Hepatocyte (in vitro differentiated cells): ENCODE measurements around the gene SGMS1. TPM values are rescaled to one million over a fixed set of nuclear protein-coding genes. Genes with fewer than 3 reads are reported as not detected.

Source experiments
- DNase-seq: peaks from one replicate; pipeline ENCODE4 v3.0.0-alpha.2; 2016; ENCODE audit warnings: low spot score
- H2AFZ ChIP-seq: fragments of 200-600 bp; sonication (generic); 2 replicates; pipeline ENCODE4 v1.6.0; 2016; ENCODE audit warnings: antibody characterized with exemption, mild to moderate bottlenecking
- H3K27ac ChIP-seq: fragments of 200-600 bp; sonication (generic); 2 replicates; pipeline ENCODE4 v1.5.1; 2016; ENCODE audit warnings: mild to moderate bottlenecking
- H3K27me3 ChIP-seq: fragments of 200-600 bp; sonication (generic); 2 replicates; pipeline ENCODE4 v1.6.1; 2016
- H3K36me3 ChIP-seq: fragments of 200-600 bp; sonication (generic); replicated peaks from 2 replicates; pipeline ENCODE4 v1.5.1; 2016; ENCODE audit warnings: low read depth; ENCODE audit not compliant: insufficient read depth
- H3K4me1 ChIP-seq: fragments of 200-600 bp; sonication (generic); 2 replicates; pipeline ENCODE4 v1.5.1; 2016; ENCODE audit warnings: mild to moderate bottlenecking, moderate library complexity; ENCODE audit not compliant: insufficient read depth
- H3K4me2 ChIP-seq: fragments of 200-600 bp; sonication (generic); 2 replicates; pipeline ENCODE4 v1.6.0; 2016
- H3K4me3 ChIP-seq: fragments of 200-600 bp; sonication (generic); 2 replicates; pipeline ENCODE4 v1.5.1; 2016; ENCODE audit warnings: mild to moderate bottlenecking
- H3K79me2 ChIP-seq: fragments of 200-600 bp; sonication (generic); 2 replicates; pipeline ENCODE4 v1.6.0; 2017; ENCODE audit warnings: mild to moderate bottlenecking
- H3K9me2 ChIP-seq: fragments of 200-600 bp; sonication (generic); replicated peaks from 2 replicates; pipeline ENCODE4 v1.6.0; 2017; ENCODE audit warnings: mild to moderate bottlenecking; ENCODE audit not compliant: insufficient read depth
- H3K9me3 ChIP-seq: fragments of 200-600 bp; sonication (generic); 2 replicates; pipeline ENCODE4 v1.5.1; 2016; ENCODE audit warnings: low read depth, mild to moderate bottlenecking
- H4K20me1 ChIP-seq: fragments of 200-600 bp; sonication (generic); 2 replicates; pipeline ENCODE4 v1.6.0; 2016; ENCODE audit warnings: mild to moderate bottlenecking; ENCODE audit not compliant: insufficient read depth, poor library complexity, severe bottlenecking
- EZH2 ChIP-seq: fragments of 200-600 bp; sonication (generic); IDR thresholded peaks from 2 replicates; pipeline ENCODE4 v1.6.1; 2016; ENCODE audit warnings: antibody characterized with exemption, mild to moderate bottlenecking, borderline replicate concordance
- EZH2phosphoT487 ChIP-seq: fragments of 200-600 bp; sonication (generic); IDR thresholded peaks from one replicate; pipeline ENCODE4 v1.6.1; 2018; ENCODE audit warnings: antibody characterized with exemption, mild to moderate bottlenecking, low read depth, moderate library complexity; ENCODE audit not compliant: unreplicated experiment, severe bottlenecking
- WGBS: methylation state at CpG from one replicate; pipeline ENCODE4 v1.1.6; 2016; ENCODE audit warnings: low lambda C conversion rate; ENCODE audit errors: missing lambda C conversion rate; 5-methylcytosine and 5-hydroxymethylcytosine counted together
- polyA plus RNA-seq: library from polyadenylated mRNA; unstranded; fragments of >200 nt; fragmentation: Nextera tagmentation; extraction: Ambion mirVana; gene quantifications from 2 replicates; pipeline ENCODE4 v1.2.1, GENCODE V29; 2016
- total RNA-seq: library from RNA; depleted of rRNA; stranded (reverse); fragments of >200 nt; gene quantifications from 2 replicates; pipeline ENCODE4 v1.2.3, GENCODE V29; 2014
- TF ChIP-seq, protein P1 (sequence below): fragments of 200-600 bp; sonication (generic); IDR thresholded peaks from 2 replicates; pipeline ENCODE4 v1.5.1; 2016; ENCODE audit warnings: antibody characterized with exemption, mild to moderate bottlenecking; ENCODE audit not compliant: poor library complexity

SGMS1 gene
- total and polyA plus RNA-seq, 2 experiments from 2014 or later: 28.1 to 87.8 TPM

GRCh38 chr10:50578949-50579348 is 44.8 kb downstream of the SGMS1 start:
- WGBS: 94% methylated on average over 2 of the region's 2 CpGs
- no peaks in the 10 kb centered on the region for H3K9me3 ChIP-seq
- TF ChIP-seq EZH2phosphoT487 (no peak), EZH2 (no peak)
- TF ChIP-seq, protein P1, sequence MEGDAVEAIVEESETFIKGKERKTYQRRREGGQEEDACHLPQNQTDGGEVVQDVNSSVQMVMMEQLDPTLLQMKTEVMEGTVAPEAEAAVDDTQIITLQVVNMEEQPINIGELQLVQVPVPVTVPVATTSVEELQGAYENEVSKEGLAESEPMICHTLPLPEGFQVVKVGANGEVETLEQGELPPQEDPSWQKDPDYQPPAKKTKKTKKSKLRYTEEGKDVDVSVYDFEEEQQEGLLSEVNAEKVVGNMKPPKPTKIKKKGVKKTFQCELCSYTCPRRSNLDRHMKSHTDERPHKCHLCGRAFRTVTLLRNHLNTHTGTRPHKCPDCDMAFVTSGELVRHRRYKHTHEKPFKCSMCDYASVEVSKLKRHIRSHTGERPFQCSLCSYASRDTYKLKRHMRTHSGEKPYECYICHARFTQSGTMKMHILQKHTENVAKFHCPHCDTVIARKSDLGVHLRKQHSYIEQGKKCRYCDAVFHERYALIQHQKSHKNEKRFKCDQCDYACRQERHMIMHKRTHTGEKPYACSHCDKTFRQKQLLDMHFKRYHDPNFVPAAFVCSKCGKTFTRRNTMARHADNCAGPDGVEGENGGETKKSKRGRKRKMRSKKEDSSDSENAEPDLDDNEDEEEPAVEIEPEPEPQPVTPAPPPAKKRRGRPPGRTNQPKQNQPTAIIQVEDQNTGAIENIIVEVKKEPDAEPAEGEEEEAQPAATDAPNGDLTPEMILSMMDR: no peak
- peak overlapping the region; percentile 55 for H3K4me2 ChIP-seq
- H3K36me3 ChIP-seq: no peaks in the 10 kb centered on the region
- peaks cover 55% of the 10 kb centered on the region for H3K79me2 ChIP-seq
- no peaks in the 10 kb centered on the region for H3K9me2 ChIP-seq
- no peak overlapping the region for H2AFZ ChIP-seq
- no peaks in the 10 kb centered on the region for H4K20me1 ChIP-seq
- peak overlapping the region; percentile 62 for H3K27ac ChIP-seq
- H3K4me1 ChIP-seq: peaks cover 34% of the 10 kb centered on the region
- no peak overlapping the region for H3K4me3 ChIP-seq
- DNase-seq: no peak
- no peaks in the 10 kb centered on the region for H3K27me3 ChIP-seq

- H3K27me3 ChIP-seq: no peaks in the 10 kb centered on the region
- H3K9me2 ChIP-seq: no peaks in the 10 kb centered on the region
- peak overlapping the region; percentile 62 for H3K27ac ChIP-seq
- no peaks in the 10 kb centered on the region for H3K36me3 ChIP-seq
- DNase-seq: peak; percentile 71
- peak overlapping the region; percentile 55 for H3K4me2 ChIP-seq
- no peaks in the 10 kb centered on the region for H3K9me3 ChIP-seq
- TF ChIP-seq EZH2phosphoT487: no peak
- no peak for TF ChIP-seq EZH2
- TF ChIP-seq, protein P1: no peak
- no peak overlapping the region for H2AFZ ChIP-seq
- H3K79me2 ChIP-seq: peaks cover 59% of the 10 kb centered on the region
- 28% methylated on average over 7 of the region's 7 CpGs for WGBS
- H4K20me1 ChIP-seq: no peaks in the 10 kb centered on the region
- peaks cover 34% of the 10 kb centered on the region for H3K4me1 ChIP-seq
- H3K4me3 ChIP-seq: no peak overlapping the region
Measured at GRCh38 chr10:50577681-50578350, 45.9 kb downstream of the SGMS1 start.

DNA sequence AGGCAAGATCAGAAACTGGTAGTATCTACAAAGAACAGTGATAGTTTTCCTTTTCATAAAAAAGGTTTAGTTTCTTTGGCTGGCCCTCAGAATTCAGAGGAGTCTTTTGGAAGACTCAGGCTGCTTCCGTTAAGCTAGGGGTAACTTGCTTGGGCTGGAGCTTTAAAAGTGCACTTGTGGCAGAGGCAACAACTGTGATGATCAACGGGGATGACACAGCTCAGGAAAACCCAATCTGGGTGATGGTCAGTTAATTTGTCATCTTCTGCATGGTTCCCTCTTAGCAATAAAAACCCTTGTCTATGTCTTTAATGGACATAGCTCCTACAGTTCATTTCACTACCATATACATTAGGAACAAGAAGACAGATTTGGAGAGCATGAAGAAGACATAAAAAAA is 46.7 kb downstream of the SGMS1 start:
- H3K9me2 ChIP-seq: no peaks in the 10 kb centered on the region
- H3K79me2 ChIP-seq: peaks cover 65% of the 10 kb centered on the region
- H3K27me3 ChIP-seq: no peaks in the 10 kb centered on the region
- no peaks in the 10 kb centered on the region for H4K20me1 ChIP-seq
- DNase-seq: no peak
- no peaks in the 10 kb centered on the region for H3K9me3 ChIP-seq
- H3K27ac ChIP-seq: no peak overlapping the region
- no peak for TF ChIP-seq EZH2phosphoT487
- TF ChIP-seq, protein P1: no peak
- TF ChIP-seq EZH2: no peak
- no peak overlapping the region for H2AFZ ChIP-seq
- H3K4me1 ChIP-seq: peaks cover 34% of the 10 kb centered on the region
- H3K4me3 ChIP-seq: no peak overlapping the region
- 69% methylated on average over 2 of the region's 2 CpGs for WGBS
- peak overlapping the region; percentile 55 for H3K4me2 ChIP-seq
- no peaks in the 10 kb centered on the region for H3K36me3 ChIP-seq
